AG04449 (cell line): ENCODE results near the gene FAM174C.

Experiments
- CTCF ChIA-PET: fragments of 350-600 bp; formaldehyde crosslinking; extraction: SDS; loops from one replicate; lab custom pipeline; 2021; ENCODE audit warnings: antibody characterized with exemption; lab: Yijun Ruan, JAX
- POLR2A ChIA-PET: fragments of 400-600, 350-600 bp; formaldehyde crosslinking; extraction: SDS; loops from one replicate; lab custom pipeline; 2020; ENCODE audit warnings: antibody characterized with exemption, inconsistent platforms; lab: Yijun Ruan, JAX
- DNase-seq: peaks from one replicate; pipeline ENCODE4 v3.0.0-alpha.2; 2010; ENCODE audit warnings: low read depth, low spot score
- H3K4me3 ChIP-seq: 2 replicates; pipeline ENCODE4 v1.5.1; 2011; ENCODE audit warnings: low read depth, mild to moderate bottlenecking, control low read depth, low read length
- CTCF ChIP-seq: IDR thresholded peaks from one replicate; pipeline ENCODE4 v1.5.1; 2011; ENCODE audit warnings: mild to moderate bottlenecking, moderate library complexity, low read length, control low read depth, inconsistent platforms; ENCODE audit not compliant: insufficient read depth; ENCODE audit errors: missing control alignments

The FAM174C gene

GRCh38 chr19:1310853-1311180 is 35.5 kb downstream of the FAM174C start:
- no peak overlapping the region for H3K4me3 ChIP-seq
- ChIA-PET CTCF (no interaction called here), POLR2A (no interaction called here)
- TF ChIP-seq CTCF: no peak
- no peak for DNase-seq

GRCh38 chr19:1311543-1312091 is 36.3 kb downstream of the FAM174C start:
- no peak for TF ChIP-seq CTCF
- DNase-seq: no peak
- no peak overlapping the region for H3K4me3 ChIP-seq
- ChIA-PET POLR2A (no interaction called here), CTCF (interaction anchor here (1.6 kb wide), 1 partner anchor 32 kb away, joined by 6 read pairs; no protein-coding TSS in a partner anchor)

- DNase-seq: no peak
- H3K4me3 ChIP-seq: no peak overlapping the region
- POLR2A ChIA-PET: interaction anchor here (1.0 kb wide), 1 partner anchor 42 kb away, joined by 3 read pairs; a partner anchor contains a TSS
- CTCF ChIA-PET: interaction anchor here (0.7 to 1.6 kb wide), 5 partner anchors 14 to 160 kb away, joined by 3 to 6 read pairs (median 3); no protein-coding TSS in a partner anchor
- TF ChIP-seq CTCF: no peak
Observed at GRCh38 chr19:1312767-1313694, 37.7 kb downstream of the FAM174C start.

DNA sequence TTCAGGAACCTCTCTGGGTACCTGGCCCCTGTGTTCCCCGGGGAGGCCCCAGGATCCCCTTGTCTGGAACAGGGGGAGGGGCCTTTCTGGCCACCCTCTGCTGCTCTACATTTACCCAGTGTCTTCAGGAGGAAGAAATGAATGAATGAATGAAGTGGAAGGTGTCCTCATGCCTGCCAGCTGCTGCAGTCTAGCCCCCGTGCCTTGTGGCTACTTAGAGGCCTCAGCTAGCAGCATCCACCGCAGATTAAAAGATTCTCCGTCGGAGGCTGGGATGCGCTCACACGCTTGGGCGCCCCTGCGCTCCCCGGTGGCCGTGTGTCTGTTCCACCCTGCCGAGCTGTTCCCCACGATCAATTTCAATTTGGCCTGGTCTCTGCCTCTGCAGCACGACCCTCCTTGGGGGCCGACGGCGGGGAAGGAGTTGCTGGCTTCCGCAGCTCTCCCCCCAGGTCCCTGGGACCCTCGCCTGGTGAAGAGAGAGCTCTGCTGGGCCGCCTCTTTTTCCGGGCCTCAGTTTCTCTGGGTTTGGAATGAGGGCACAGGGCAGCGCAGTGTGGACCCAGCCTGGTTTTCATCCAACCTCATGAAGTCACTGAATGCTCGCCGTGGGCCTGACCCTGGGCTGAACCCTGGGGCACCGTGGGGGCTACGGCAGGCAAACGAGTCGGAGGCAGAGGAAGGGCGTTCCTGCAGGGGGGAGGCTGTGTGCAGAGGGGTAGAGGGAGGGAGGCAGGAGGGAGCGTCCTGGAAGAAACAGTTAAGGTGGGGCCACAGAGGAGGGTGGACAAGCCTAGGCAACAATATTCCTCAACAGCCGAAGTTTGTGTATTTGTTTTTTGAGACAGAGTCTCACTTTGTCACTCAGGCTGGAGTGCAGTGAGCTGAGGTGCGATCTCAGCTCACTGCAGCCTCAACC is 38.6 kb downstream of the FAM174C start:
- ChIA-PET CTCF (interaction anchor here (0.9 to 2.7 kb wide), 7 partner anchors 11 to 69 kb away, joined by 3 to 12 read pairs (median 4); no protein-coding TSS in a partner anchor), POLR2A (interaction anchor here (1.0 kb wide), 1 partner anchor 41 kb away, joined by 3 read pairs; a partner anchor contains a TSS)
- H3K4me3 ChIP-seq: no peak overlapping the region
- DNase-seq: no peak
- no peak for TF ChIP-seq CTCF

DNA sequence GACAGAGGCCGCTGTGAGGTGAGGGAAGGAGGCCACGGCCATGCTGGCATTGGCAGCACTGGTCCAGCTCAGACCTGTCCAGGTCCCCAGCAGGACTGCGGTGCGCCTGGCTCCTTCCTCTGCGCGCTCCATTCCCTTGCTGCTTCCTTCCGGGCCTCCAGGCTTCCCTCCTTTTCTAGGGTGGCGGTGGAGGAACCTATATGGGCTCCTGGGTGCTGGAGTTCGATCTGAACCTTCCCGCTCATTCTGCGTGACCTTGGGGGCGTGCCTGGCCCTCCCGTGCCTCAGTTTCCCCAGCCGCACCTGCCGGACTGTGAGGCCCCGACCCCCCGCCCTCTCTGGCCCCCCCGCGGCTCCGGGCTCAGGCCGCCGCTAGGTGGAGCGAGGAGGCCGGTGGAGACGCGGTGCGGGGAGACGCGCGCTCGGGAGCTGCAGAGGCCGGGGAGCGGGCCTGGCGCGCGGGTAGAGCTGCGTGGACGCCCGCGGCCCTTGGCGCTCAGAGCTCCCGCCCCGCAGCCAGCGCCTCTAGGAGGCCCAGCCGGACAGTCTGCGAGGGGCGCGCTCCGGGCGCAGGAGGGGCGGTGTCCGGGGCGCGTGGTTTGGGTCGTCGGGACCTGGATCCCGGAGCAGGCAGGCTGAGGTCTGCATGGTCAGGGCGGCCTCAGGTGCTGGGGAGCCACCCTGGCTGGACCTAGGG is 40.3 kb downstream of the FAM174C start:
- ChIA-PET POLR2A (no interaction called here), CTCF (interaction anchor here (0.6 to 3.2 kb wide), 18 partner anchors 9 to 135 kb away, joined by 3 to 18 read pairs (median 5); a partner anchor contains a TSS)
- peak overlapping the region; percentile 20; the same call in 1 of the 2 replicates for H3K4me3 ChIP-seq
- TF ChIP-seq CTCF: peak; percentile 77
- no peak for DNase-seq
